CD4-positive, alpha-beta T cell treated with Interleukin-6 for 4 hours (primary cell): ENCODE measurements around the gene SPATA21.

Source experiments
- DNase-seq: peaks from one replicate; pipeline ENCODE4 v3.0.0-alpha.2; 2020; ENCODE audit warnings: mixed read lengths

Gene SPATA21

DNA sequence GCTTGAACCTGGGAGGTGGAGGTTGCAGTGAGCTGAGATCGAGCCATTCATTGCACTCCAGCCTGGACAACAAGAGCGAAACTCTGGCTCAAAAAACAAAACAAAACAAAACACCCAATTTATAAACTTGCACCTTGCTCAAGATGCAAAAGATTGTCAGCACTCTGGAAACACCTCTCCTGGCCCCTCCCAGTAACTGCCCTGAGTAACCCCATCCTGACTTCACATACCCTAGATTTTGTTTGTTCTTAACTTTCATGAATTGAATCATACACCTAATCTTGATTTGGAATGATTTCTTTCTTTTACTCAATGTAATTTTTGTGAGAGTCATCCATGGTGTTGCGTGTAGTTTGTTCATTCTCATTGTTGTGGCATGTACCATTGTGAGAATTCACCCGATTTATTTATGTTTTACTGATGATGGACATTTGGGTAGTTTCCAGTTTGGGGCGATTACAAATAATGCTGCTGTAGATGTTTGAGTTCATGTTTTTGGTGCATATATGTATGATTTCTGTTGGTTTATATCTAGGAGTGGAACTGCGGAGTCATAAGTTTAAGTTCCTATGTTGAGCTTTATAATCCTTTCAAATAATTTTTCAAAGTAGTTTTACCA lies 13.7 kb upstream of the SPATA21 start:
- DNase-seq, result no peak

DNA sequence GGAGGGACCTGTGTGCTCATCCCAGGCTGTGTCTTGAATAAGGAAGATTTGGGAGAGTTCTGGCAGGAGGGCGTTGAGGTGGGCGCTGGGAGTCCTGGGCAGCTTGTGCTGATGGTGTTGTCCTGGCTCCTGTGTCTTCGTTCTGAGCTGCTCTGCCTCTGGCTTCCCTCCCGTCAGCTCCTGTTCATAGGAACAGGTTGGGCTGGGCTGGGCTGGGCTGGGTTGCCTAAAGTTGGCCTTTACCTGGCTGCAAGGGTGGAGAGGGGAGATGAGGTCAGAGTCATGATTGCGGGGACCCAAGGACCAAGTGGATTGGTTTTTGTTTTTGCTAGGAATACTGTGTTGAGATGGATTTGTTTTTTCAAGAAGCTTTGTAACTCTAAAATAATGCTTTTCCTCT lies 12.4 kb upstream of the SPATA21 start:
- no peak for DNase-seq

DNA sequence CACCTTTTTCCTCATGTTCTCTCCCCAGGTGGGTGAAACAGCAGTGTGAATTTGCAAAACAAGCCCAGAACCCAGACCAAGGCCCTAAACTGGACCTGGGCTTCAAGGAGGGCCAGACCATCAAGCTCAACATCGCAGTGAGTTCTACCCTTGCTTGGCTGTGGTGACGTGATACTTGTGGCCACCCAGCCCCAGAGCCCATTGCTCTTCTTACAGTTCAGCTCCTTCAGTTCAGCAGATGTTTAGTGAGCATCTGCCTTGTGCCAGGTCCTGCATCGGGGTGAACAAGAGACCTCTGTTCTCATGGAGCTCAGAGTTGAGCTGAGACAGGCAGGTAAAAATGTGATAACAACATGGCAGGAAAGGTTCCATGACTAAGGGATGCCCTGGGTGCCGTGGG lies 11.8 kb upstream of the SPATA21 start:
- DNase-seq, result no peak

DNA sequence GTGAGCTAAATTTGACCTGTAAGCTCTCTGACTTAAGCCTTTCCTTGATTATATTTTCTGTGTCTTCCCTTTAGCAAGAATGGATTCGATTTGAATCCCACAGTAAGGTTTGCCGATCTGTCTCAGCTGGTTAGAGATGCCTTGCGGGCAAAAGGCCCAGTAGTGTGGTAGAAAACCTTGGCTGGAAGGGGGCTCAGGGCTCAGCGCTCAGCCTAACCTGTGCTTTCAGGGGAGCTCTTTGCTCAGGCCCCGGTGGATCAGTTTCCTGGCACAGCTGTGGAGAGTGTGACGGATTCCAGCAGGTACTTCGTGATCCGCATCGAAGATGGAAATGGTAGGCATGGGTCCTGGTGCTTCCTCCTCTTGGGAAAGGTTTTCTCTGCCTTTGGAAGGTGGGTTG lies 10.4 kb upstream of the SPATA21 start:
- DNase-seq, result no peak

DNA sequence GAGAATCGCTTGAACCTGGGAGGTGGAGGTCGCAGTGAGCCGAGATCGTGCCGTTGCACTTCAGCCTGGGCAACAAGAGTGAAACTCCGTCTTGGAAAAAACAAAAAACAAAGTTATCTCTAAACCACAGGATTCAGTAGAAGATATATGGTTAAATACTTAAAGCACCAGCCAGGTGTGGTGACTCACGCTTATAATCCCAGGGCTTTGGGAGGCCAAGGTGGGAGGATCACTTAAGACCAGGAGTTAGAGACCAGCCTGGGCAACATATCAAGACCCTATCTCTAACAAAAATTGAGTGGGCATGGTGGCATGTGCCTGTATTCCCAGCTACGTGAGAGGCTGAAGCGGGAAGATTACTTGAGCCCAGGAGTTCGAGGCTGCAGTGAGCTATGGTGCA lies 8.9 kb upstream of the SPATA21 start:
- DNase-seq, result no peak

DNA sequence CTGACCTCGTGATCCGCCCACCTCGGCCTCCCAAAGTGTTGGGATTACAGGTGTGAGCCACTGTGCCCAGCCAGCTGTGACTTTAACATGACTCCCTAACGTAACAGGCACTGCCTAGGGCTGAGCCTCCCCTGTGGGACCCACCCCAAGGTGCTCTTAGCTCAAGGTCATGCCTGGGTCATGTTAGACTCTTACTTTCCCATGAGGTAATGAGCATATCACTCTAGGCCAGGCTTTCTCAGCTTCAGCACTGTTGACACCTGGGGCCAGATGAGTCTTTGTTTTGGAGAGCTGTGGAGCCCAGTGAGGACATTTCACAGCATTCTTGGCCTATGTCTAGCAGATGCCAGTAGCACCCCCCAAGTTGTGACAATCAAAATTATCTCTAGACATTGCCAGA lies 7.8 kb upstream of the SPATA21 start:
- DNase-seq, result no peak

DNA sequence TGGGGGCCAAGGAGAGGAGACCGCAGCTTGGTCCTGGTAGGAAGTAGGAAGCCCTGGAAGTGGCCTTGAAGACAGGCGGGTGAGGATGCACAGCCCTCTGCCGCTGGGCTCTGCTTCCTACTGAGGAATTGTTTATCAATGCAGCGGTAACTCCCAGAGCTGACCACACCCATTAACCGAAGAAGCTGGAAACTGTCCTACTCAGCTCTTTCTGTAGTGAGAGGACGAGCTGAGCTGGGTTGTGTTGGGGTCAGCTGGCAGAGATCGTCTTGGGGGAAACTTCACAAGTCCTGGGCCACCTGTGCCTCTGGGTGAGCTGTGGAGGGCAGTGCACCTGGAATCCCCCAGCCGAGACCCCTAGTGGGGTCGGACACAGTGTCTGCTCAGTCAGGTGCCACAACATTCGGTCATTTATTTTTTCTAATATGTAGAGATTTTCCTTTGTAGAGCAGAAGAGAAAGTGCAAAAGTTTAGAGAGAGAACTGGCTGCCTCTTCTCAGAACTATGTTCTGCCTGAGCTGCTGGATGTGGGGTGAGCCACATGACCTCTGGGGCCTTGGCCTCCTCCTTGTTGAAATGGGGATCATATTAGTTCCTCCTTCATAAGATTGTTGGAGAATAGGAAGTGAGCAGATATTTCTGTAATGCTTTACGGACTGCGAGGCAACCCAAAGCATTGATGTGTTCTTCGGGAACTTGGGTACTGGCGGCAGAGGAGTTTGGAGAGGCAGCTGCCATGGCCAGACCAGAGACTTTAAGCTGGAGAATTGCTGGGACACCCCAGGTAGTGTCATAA lies 6.9 kb upstream of the SPATA21 start:
- DNase-seq, result no peak

DNA sequence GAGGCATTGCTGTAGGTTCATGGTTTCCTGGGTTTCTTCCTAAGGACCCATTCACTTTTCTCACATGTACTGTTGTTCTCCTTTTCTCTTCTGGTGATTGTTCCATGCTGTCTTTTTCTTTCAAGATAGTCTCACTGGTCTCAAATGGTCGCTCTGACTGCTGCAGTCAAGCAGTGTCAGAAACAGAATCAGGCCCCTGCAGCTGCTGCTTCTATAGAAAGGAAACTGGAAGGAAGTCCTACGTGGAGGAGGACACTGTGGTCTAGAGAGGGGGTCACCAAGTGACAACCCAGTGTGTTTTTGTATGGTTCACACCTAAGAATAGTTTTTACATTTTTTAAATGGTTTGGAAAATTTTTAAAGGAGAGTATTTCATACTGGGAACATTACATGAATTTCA lies 5.7 kb upstream of the SPATA21 start:
- no peak for DNase-seq

DNA sequence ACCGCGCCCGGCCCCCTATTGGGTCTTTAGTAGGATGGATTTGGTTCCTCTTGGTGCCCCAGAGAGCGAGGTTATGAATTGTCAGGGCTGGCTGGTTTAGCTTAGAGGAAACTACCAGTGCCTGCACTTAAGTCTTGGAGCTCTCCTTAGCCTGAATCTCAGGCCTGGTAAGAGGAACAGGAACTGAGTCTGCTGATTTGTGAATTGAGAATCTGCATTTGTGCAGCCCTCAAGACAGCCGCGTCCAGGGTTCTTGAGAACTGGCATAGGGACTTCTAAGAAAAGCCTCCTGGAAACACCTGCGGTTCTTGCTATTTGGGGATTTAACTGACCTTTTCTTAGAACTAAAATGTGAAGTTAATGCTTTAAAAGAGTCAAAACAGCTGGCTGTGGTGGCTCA lies 5.0 kb upstream of the SPATA21 start:
- DNase-seq, result no peak

DNA sequence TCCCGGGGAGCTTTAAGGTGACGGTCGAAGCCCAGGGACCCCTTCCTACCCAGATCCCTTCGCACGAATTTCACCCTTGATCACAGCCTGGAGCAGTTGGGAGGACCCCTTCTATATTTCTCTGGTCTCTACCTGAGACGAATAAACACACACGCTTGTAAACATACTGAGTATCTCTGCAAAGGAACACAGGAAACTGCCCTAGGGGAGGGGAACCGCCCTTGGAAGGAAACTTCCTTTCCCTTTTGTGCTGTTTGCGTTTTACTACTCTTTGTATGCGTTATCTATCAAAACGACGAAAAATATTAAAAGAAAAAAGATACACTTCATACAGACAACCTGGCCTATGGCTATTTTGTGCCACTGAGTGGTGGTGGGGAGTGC lies 4.0 kb upstream of the SPATA21 start:
- DNase-seq, result peak; percentile 37

DNA sequence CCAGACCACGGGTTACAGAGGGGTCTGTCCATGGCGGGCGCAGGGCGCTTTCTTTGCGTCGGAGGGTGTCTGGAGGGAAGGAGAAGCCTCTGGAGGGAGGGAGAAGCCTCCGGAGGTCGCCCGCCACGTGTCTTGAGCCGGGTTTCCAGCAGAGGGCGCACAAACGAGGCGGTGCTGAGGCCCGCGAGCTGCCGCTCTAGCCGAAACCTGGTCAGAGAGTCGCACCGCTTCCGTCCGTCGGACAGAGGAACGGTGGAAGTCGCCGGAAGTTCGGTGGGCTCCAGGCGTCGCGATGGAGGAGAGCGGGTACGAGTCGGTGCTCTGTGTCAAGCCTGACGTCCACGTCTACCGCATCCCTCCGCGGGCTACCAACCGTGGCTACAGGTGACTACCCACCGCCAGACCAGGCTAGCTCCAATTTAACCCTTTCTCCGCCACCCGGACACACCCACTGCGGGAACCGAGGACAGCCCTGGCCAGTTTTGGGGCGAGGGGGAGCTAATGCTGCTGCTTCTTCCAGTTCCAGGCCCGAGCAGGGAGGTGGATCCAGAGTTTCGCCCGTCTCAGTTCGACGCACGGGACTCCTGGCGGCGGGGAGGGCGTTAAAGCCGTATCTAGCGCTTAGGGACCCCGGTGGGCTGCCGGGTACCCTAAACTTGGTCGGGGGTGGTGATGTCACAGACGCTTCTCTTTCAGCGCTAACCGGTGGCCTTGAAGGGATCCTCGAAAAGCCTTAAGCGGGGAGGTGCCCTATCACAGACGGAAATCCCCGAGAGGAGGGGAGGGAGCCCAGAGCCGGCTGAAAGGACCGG lies 3.5 kb upstream of the SPATA21 start, which contains the start of gene NECAP2:
Gene NECAP2 (plus strand): TSS at position 255 of the 812 bp plus-strand sequence. CDS start 38 bp downstream, at position 293.
- peak; percentile 94 for DNase-seq

DNA sequence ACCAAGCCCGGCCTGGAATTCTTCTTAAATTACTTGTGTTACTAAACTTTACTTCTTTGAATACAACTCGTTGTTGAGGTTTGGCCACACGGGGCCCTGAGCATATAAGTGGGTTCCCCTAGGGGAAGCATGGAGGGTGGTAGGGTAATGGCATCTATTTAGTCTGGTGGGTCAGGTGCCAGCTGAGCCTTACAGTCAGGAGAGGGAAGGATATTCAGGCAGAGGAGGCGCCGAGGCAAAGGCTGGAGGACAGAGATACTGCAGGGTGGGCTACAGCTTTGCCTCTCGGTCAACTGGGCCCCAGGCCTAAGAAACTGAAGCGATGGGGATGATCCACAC lies 2.9 kb upstream of the SPATA21 start:
- peak; percentile 4 for DNase-seq

DNA sequence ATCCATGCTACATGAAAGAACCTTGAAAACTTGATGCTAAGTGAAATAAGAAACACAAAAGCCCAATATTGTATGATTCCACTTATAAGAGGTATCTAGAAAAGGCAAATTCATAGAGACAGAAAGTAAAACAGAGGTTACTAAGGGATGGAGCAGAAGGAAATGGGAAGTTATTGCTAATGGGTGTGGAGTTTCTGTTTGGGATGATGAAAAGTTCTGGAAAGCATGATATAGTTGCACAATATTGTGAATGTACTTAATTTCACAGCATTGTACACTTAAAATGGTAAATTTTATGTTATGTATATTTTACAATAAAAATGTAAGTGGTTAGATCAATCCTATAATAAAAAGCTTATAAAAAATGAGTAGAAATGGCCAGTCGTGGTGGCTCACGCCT lies 1.7 kb upstream of the SPATA21 start:
- DNase-seq, result no peak

DNA sequence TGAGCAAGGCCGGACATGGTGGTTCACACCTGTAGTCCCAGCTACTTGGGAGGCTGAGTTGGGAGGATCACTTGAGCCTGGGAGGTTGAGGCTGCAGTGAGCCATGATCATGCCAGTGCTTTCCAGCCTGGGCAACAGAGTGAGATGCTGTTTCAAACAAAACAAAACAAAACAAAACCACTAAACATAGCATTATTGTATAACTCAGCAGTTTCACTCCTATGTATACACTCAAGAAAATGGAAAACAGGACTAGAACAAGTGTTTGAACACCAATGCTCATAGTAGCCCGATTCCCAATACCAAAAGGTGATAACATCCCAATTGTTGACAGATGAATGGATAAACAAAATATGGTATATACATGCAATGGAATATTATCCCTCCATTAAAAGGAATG lies 1.3 kb upstream of the SPATA21 start:
- no peak for DNase-seq

DNA sequence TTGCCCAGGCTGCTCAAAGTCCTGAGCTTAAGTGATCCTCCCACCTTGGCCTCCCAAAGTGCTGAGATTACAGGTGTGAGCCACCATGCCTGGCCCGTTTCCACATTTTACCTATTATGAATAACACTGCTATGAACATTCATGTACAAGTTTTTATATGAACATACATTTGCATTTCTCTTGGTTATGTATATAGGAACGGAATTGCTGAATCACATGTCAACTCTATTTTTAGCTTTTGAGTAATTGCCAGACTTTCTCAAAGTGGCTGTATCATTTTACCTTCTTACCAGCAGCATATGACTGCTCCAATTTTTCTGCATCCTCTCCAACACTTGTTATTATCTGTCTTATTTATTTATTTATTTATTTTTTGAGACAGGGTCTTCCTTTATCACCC lies 2.7 kb downstream of the SPATA21 start:
- DNase-seq, result no peak

DNA sequence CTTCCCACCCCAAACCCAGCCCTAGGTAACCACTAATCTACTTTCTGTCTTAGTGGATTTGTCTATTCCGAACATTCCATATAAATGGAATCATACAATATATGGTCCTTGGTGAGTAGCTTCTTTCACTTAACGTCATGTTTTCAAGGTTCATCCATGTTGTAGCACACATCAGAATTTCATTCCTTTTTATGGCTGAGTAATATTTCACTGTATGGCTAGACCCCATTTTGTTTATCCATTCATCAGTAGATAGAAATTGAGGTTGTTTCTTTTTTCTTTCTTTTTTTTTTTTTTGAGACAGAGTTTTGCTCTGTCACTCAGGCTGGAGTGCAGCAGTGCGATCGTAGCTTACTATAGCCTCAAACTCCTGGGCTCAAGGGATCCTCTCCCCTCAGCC lies 3.2 kb downstream of the SPATA21 start:
- DNase-seq, result no peak

DNA sequence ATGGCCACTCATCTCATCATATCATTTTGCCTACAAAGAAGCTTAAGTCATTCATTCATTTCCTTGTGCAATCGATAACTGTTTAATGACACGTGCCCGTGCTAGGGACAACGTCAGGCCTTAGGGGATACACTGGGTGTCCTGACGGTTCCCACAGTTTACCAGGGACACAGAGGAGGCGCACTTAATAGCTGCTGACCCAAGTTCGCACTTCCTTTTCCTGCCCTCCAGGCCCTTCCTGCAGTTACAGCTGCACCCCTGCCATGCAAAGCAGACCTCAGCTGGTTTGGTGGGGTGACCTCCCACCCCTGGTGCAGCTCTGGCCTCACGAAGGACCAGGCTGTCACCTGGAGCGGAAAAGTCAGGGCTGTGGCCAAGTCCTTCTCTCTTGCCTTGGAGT lies 4.2 kb downstream of the SPATA21 start:
- DNase-seq, result no peak

DNA sequence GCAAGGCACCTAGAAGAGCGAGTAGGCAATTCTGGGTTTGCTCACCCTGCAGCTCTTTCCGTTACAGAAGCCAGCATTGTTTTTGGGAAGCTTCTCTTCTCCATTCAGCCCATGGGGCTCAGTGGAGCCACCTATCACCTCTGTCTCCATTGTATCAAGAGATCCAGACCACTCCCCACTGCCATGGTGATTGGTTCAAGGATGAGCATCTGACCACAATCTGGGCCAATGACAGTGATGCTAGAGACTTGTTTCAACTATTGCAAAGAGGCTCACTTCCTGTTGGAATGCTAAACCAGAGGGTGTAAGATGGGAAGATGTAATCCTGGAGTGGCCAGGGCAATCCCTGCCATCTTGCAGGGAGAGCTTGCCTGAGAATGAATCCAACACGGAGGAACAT lies 6.6 kb downstream of the SPATA21 start:
- no peak for DNase-seq

DNA sequence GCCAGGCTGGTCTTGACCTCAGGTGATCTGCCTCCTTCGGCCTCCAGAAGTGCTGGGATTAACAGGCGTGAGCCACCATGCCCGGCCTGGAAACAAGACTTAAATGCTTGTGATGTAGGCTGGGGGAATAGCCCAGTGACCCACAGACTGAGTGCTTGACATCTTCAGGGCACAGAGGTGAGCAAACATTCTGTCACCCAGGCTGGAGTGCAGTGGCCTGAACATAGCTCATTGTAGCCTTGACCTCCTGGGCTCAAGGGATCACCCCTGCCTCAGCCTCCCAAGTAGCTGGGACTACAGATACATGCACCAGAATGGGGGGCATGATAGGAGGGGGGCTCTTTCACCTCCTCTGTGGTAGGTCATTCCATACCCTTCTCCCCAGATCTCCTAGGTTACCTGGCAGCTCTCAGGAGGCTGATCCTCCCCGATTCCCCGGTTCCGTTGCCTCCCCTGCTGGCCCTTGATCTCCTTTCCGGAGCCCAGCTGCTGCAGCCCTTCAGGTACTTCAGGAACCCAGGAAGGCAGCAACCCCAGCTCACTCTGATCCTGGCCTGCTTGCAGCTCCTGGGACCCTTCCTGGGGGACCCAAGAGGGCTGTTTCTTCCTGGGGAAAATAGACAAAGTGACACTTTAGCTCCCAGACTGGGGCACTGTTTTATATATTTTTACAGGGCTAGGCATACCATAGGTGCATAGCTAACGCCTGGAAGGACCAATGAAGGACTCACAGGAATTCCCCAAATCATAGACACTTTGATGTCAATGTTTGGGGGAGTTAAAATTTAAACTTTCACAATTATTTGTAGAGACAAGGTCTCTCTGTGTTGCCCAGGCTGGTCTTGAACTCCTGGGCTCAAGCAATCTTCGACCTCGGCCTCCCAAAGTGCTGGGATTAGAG lies 11.8 kb downstream of the SPATA21 start:
- DNase-seq, result no peak

DNA sequence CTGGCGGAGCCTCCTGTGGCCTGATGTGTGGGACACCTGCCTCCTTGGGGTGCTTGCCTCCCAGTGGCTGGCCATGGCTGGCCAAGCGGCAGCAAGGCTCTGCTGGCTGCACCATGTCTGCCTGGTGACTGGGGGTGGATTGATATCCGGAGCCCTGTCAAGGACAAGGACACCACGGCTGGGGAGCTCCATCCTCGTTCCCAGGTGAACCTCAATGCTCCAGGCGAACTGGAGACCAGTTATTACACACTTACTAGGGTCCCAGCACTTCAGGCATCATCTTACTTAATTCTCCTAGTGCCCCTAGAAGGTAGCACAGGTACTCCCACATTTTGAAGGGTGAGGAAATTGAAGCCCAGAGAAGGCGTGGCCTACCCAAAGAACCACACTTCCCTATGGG lies 15.2 kb downstream of the SPATA21 start:
- no peak for DNase-seq

DNA sequence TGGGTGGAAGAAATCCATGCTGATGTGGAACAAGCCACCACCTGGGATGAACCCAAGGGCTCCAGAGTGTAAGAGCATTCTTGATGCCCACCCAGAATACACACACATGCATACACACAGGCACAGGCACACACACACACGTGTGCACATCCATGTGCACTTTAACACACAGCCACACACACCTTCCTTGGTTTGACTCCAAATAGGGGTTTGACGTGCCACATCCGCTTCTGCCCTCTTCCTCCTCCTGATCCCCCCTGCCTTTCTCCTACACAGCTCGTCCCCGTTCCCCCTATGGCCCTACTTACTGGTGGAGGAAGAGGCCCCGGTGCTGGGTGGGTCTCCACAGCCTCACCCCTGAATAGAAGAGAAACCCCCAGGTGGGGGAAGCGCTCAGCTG lies 16.0 kb downstream of the SPATA21 start:
- DNase-seq, result peak; percentile 9

DNA sequence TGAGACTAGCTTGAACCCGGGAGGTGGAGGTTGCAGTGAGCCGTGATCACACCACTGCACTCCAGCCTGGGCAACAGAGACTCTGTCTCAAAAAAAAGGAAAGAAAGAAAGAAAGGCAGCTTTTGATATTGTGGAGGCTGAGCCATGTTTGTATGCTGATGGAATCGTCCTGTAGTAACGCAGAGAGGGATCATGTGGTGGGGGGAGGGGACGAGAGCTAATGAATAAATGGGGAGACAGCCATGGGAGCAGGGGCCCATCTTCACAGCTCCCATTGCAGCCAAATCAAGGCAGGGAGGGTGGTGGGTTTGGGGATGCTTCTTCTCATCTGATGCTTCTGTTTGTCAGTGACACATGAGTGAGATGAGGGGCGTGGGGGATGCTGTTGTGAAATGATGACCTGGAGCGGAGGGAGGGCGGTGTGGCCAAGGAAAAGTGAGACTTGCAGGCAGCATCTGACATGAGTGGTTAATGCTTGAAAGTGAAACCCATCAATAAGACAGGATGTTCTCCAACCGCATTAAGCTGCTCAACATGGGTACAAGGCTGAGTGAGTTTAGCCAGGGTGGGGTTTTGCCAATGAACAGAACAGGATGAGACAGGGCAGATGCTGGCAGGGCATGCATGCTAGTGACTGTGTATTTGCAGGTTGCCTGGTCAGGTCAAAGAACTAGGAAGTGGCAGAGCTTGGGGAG lies 16.7 kb downstream of the SPATA21 start:
- DNase-seq, result peak; percentile 65
